PC-9 (cell line): ENCODE results near the gene NELFB. TPM values are rescaled to one million over a fixed set of nuclear protein-coding genes. Genes with fewer than 3 reads are reported as not detected.
A peak's percentile ranks its signal among the peaks of the same experiment; 100 is the strongest.

Source experiments
- BruUV-seq: library from RNA; stranded (reverse); fragments of 400-500 nt; replicated peaks from 2 replicates; lab custom pipeline; 2021; lab: Mats Ljungman, UMichigan
- CTCF ChIA-PET: fragments of 300-600 bp; sonication (Branson Sonifier 250); formaldehyde crosslinking; loops from one replicate; lab custom pipeline; 2022; ENCODE audit warnings: antibody characterized with exemption; lab: Charles Lee
- POLR2A ChIA-PET: fragments of 300-600 bp; sonication (Branson Sonifier 250); formaldehyde crosslinking; loops from one replicate; lab custom pipeline; 2022; ENCODE audit warnings: antibody characterized with exemption; ENCODE audit not compliant: unreplicated experiment; lab: Charles Lee
- DNase-seq, 2 experiments: peaks; one replicate each; pipeline versions ENCODE4 v3.0.0 to v3.0.0-alpha.2; 2015 to 2022; ENCODE audit warnings: mixed read lengths in 1 of 2
- H2AFZ ChIP-seq: fragments of 200-600 bp; sonication (generic); 2 replicates; pipeline ENCODE4 v1.8.1; 2017; ENCODE audit warnings: antibody characterized with exemption
- H3F3A ChIP-seq: fragments of 200-600 bp; sonication (generic); 2 replicates; pipeline ENCODE4 v1.8.1; 2017; ENCODE audit warnings: antibody characterized with exemption, mild to moderate bottlenecking, low read depth; ENCODE audit not compliant: insufficient read depth
- H3K27ac ChIP-seq: fragments of 200-600 bp; sonication (generic); 2 replicates; pipeline ENCODE4 v1.6.1; 2016; ENCODE audit warnings: mixed run types
- H3K27me3 ChIP-seq: fragments of 200-600 bp; sonication (generic); 2 replicates; pipeline ENCODE4 v1.6.1; 2016; ENCODE audit warnings: low read depth, mixed run types; ENCODE audit not compliant: insufficient read depth
- H3K36me3 ChIP-seq: fragments of 200-600 bp; sonication (generic); 2 replicates; pipeline ENCODE4 v1.6.1; 2016; ENCODE audit warnings: low read depth, mixed run types
- H3K4me1 ChIP-seq: fragments of 200-600 bp; sonication (generic); replicated peaks from 2 replicates; pipeline ENCODE4 v1.6.1; 2016; ENCODE audit warnings: mixed run types; ENCODE audit not compliant: insufficient read depth
- H3K4me2 ChIP-seq: fragments of 200-600 bp; sonication (generic); 2 replicates; pipeline ENCODE4 v1.6.1; 2017; ENCODE audit warnings: mixed run types
- H3K4me3 ChIP-seq: fragments of 200-600 bp; sonication (generic); 2 replicates; pipeline ENCODE4 v1.6.1; 2016; ENCODE audit warnings: mixed run types
- H3K79me2 ChIP-seq: fragments of 200-600 bp; sonication (generic); 2 replicates; pipeline ENCODE4 v1.6.1; 2017; ENCODE audit warnings: low read depth, mixed run types
- H3K9me2 ChIP-seq: fragments of 200-600 bp; sonication (generic); 2 replicates; pipeline ENCODE4 v1.8.1; 2017; ENCODE audit warnings: mild to moderate bottlenecking; ENCODE audit not compliant: insufficient read depth
- H3K9me3 ChIP-seq: fragments of 200-600 bp; sonication (generic); 2 replicates; pipeline ENCODE4 v1.8.1; 2016; ENCODE audit warnings: low read depth; ENCODE audit not compliant: insufficient read depth
- H4K20me1 ChIP-seq: fragments of 200-600 bp; sonication (generic); 2 replicates; pipeline ENCODE4 v1.8.1; 2017; ENCODE audit not compliant: insufficient read depth
- EZH2 ChIP-seq: fragments of 200-600 bp; sonication (generic); IDR thresholded peaks from 2 replicates; pipeline ENCODE4 v1.8.0; 2017; ENCODE audit warnings: antibody characterized with exemption, low read depth
- intact Hi-C: fragments of 100-400 bp; cut with micrococcal nuclease; formaldehyde crosslinking; loops from one replicate; pipeline ENCODE4 v1.10.0; 2022; ENCODE audit not compliant: unreplicated experiment
- total RNA-seq: library from RNA; stranded (reverse); gene quantifications from 2 replicates; pipeline ENCODE4 v1.2.3, GENCODE V29; 2021
- TF ChIP-seq, protein P1 (sequence below): fragments of 200-600 bp; sonication (generic); conservative IDR thresholded peaks from 2 replicates; pipeline ENCODE4 v1.6.1; 2017; ENCODE audit warnings: mixed run types, antibody characterized with exemption, mild to moderate bottlenecking, moderate library complexity

Gene NELFB
- total RNA-seq, 1 experiment from 2014 or later: 94.2 TPM

- H3K27me3 ChIP-seq: no peaks in the 10 kb centered on the region
- CTCF ChIA-PET: no interaction called here
- no peak overlapping the region for H3K4me2 ChIP-seq
- no peak overlapping the region for H3K4me3 ChIP-seq
- H3K9me2 ChIP-seq: no peaks in the 10 kb centered on the region
- BruUV-seq: no TSS peak
- POLR2A ChIA-PET: no interaction called here
- no peaks in the 10 kb centered on the region for H4K20me1 ChIP-seq
- H3K79me2 ChIP-seq: no peaks in the 10 kb centered on the region
- H3K27ac ChIP-seq: no peak overlapping the region
- DNase-seq: no peak
- H3K36me3 ChIP-seq: no peaks in the 10 kb centered on the region
- no peak for TF ChIP-seq EZH2
- TF ChIP-seq, protein P1, sequence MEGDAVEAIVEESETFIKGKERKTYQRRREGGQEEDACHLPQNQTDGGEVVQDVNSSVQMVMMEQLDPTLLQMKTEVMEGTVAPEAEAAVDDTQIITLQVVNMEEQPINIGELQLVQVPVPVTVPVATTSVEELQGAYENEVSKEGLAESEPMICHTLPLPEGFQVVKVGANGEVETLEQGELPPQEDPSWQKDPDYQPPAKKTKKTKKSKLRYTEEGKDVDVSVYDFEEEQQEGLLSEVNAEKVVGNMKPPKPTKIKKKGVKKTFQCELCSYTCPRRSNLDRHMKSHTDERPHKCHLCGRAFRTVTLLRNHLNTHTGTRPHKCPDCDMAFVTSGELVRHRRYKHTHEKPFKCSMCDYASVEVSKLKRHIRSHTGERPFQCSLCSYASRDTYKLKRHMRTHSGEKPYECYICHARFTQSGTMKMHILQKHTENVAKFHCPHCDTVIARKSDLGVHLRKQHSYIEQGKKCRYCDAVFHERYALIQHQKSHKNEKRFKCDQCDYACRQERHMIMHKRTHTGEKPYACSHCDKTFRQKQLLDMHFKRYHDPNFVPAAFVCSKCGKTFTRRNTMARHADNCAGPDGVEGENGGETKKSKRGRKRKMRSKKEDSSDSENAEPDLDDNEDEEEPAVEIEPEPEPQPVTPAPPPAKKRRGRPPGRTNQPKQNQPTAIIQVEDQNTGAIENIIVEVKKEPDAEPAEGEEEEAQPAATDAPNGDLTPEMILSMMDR: no peak
- intact Hi-C loops: no loop called here
- H2AFZ ChIP-seq: no peak overlapping the region
- H3K4me1 ChIP-seq: peaks cover 40% of the 10 kb centered on the region
- H3F3A ChIP-seq: peaks cover 16% of the 10 kb centered on the region; the same call in 1 of the 2 replicates
- no peaks in the 10 kb centered on the region for H3K9me3 ChIP-seq
Observed at GRCh38 chr9:137308057-137308619, 53.0 kb downstream of the NELFB start.

- Histone ChIP-seq H3K36me3 (no peaks in the 10 kb centered on the region), H3K4me2 (peak overlapping the region; percentile 69), H3F3A (peaks cover 22% of the 10 kb centered on the region; the same call in 1 of the 2 replicates), H3K4me1 (peaks cover 38% of the 10 kb centered on the region), H3K27me3 (no peaks in the 10 kb centered on the region), H4K20me1 (no peaks in the 10 kb centered on the region), H2AFZ (no peak overlapping the region), H3K4me3 (no peak overlapping the region), H3K9me2 (no peaks in the 10 kb centered on the region), H3K27ac (peak overlapping the region; percentile 96), H3K79me2 (no peaks in the 10 kb centered on the region), H3K9me3 (no peaks in the 10 kb centered on the region)
- BruUV-seq: no TSS peak
- CTCF ChIA-PET: no interaction called here
- no peak for DNase-seq
- no peak for TF ChIP-seq EZH2
- TF ChIP-seq, protein P1: no peak
- POLR2A ChIA-PET: no interaction called here
- intact Hi-C loops: no loop called here
Observed at GRCh38 chr9:137309368-137310188, 54.5 kb downstream of the NELFB start.

GRCh38 chr9:137310189-137311052, 55.3 kb downstream of the NELFB start:
- Histone ChIP-seq H2AFZ (no peak overlapping the region), H3K27me3 (no peaks in the 10 kb centered on the region), H3K36me3 (no peaks in the 10 kb centered on the region), H3K4me3 (peak overlapping the region; percentile 9; the same call in 1 of the 2 replicates), H3F3A (peaks cover 22% of the 10 kb centered on the region; the same call in 1 of the 2 replicates), H3K9me3 (no peaks in the 10 kb centered on the region), H3K79me2 (no peaks in the 10 kb centered on the region), H3K4me1 (peaks cover 42% of the 10 kb centered on the region), H4K20me1 (no peaks in the 10 kb centered on the region), H3K4me2 (peak overlapping the region; percentile 69), H3K9me2 (no peaks in the 10 kb centered on the region), H3K27ac (peak overlapping the region; percentile 96)
- peak; percentile 76 to 87 for DNase-seq
- POLR2A ChIA-PET: interaction anchor here (0.7 to 1.5 kb wide), 3 partner anchors 8 to 1258 kb away, joined by 6 to 12 read pairs (median 6); partner anchors contain the start of genes NRARP and TUBB4B
- TF ChIP-seq EZH2: no peak
- TF ChIP-seq, protein P1: no peak
- TSS peak; percentile 73 for BruUV-seq
- CTCF ChIA-PET: interaction anchor here (0.6 to 1.1 kb wide), 2 partner anchors 9 to 74 kb away, joined by 4 to 7 read pairs; partner anchors contain the start of gene NRARP
- intact Hi-C loops: no loop called here
